Stimulated activated CD8-positive, alpha-beta memory T cell treated with anti-CD3 and anti-CD28 coated beads, Interleukin-2, amount 100 ng/mL, for 48 hours (primary cell): ENCODE results near the gene SRGAP3.

Experiments used
- DNase-seq, 2 donors: peaks; one replicate each; pipeline ENCODE4 v3.0.0-alpha.2; 2020; ENCODE audit warnings: low read depth in 2 of 2

The SRGAP3 gene

DNA sequence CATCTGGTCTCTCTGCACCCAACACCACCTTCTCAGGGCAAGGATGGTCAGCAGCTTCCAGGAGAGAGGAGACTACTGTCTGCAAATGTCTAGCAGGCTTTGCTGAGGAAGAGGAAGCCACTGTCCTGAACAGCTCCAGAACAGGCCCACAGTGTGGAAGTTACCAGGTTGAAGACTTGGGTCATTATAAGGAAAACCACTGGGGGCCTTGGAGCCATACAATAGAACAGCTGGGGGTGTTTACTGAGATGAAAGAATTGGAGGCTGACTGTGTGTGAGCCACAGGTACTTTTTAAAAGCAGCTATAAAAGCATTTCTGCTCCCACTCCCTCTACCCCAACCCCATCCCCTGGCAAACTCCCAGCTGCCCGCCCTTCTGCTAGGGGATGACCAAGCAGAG is 24.2 kb downstream of the SRGAP3 start:
- no peak for DNase-seq

DNA sequence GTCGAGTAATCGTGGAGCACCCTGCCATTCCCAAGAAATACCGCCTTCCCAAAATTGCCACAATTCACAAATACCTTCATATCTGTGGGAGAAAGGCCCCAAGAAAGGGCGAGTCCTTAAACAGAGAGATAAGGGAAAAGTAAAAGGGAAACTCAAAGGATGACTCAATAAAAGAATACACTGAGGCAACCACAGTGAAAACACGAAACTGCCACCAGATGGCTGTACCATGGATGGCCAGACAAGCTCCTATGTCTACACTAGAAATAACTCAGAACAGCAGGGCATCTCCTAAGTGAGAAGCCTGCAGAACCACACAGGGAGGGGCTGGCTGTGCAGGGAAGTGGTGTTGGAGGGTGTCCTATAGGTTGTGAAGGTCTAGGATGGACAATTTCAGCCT is 25.0 kb downstream of the SRGAP3 start:
- no peak for DNase-seq

DNA sequence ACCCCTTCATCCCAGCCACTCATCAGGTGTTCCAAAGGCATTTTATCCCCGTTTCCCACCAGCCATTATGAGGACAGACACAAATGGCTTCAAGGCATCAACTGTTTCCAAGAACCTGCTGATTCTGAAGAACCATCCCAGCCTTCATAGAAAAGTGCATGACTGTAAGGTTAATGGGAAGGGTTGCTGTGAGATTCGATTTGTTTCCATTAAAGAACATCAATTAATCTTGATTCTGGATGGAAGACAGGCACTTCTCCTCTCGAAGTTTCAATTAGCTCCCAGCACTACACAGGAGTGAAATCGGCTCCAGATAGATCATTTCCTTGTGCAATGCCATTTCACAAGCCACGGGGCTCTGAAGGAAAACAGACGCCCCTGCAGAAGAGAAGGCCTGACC is 25.8 kb downstream of the SRGAP3 start:
- no peak for DNase-seq

DNA sequence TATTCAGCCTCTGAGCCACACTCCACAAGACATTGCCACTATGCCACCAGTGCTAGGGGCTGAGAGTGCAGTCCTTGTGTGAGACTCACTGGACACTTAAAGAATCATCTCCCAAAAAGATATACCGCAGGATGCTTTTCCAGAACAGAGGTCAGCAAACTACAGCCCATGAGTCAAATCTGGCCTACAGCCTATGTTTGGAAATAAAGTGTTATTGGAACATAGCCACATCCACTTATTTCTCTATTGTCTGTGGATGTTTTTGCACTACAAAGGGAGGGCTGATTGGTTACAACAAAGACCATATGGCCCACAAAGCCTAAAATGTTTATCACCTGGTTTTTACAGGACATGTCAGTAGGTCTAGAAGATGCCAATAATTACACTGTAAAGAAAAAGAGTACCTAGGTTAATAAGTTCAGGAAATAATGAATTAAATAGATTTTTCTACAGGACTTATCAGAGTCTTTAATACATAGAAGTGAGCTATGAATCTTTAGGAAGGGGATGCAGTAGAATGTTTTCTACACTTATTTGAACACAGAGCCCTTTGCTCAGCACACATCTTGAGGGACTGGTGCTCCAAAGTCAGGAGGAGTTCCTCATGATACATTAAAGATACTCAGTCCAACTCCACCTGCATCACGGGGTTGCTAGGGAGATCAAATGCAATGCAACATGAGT is 26.3 kb downstream of the SRGAP3 start:
- no peak for DNase-seq

DNA sequence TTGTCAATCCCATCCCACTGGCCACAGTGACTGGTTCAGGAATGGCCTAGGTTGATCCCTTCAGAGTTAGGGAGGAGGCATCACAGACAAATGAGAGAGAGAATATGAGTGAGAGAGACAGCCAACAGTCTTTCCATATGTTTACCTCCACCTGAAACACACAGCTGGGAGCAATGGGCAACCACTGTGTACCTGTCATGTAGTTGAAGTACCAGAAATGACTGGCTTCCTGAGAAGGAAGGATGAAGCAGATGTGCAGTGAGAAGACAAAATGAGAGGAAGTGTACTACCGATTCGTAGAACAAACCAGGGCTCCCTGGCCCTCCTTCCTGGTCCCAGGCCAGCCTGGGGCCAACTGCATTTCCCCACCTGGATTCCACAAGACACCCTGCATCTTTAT is 27.4 kb downstream of the SRGAP3 start:
- no peak for DNase-seq

DNA sequence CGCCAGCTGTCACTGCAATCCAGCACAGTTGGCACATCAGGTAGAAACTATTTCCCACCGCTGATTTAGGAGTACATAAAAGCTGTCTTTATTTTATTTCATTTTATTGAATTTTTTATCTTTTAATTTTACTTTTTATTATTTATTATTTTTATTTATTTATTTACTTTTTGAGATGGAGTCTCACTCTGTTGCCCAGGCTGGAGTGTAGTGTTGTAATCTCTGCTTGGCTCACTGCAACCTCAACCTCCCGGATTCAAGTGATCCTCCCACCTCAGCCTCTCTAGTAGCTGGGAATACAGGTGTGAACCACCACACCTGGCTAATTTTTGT is 31.0 kb downstream of the SRGAP3 start:
- no peak for DNase-seq

DNA sequence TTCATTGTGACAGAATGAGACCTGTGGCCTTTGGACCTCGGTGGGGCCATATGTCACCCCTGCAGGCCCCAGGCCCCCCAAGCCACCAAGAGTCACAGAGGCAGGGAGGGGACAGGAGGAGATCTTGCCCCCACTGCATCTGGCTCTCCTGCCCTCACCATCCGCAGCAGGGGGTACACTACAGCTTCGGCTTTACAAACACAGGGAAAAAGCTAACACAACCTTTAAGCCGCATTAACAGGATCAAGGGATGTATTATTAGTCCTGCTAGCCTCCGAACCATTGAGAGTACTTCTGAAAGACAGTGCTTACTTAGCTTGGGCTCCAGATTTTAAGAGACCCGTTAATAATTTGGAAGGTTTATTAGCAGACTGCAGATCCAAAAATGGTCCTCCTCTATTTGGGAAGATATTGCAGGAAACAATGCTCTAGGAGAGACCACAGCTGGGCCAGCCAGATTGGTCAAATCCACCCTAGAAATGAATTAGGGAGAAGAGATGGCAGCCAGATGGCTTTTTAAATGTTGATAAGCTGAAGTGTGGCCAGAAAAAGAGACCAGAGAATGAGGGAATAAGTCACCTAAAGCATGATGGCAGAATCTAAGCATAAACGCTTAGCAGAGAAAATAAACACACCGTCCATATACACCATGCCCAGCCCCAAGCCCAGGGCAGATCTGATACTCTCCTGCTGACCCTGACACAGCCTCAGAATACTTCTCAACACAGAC is 31.5 kb downstream of the SRGAP3 start:
- DNase-seq: no peak

DNA sequence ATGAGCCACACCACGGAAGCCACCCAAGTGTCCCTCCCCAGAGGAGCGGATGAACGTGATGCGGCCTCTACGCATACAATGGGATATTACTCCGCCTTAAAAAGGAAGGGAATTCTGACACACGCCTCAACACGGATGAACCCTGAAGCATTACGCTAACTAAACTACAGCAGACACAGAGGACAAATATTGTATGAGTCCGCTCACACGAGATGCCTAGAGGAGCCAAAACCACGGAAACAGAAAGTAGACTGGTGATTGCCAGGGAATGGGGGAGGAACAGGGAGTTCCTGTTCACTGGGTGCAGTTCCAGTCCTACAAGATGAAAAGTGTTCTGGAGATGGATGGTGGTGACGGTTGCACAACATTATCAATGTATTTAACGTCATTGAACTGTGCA is 32.7 kb downstream of the SRGAP3 start:
- no peak for DNase-seq

DNA sequence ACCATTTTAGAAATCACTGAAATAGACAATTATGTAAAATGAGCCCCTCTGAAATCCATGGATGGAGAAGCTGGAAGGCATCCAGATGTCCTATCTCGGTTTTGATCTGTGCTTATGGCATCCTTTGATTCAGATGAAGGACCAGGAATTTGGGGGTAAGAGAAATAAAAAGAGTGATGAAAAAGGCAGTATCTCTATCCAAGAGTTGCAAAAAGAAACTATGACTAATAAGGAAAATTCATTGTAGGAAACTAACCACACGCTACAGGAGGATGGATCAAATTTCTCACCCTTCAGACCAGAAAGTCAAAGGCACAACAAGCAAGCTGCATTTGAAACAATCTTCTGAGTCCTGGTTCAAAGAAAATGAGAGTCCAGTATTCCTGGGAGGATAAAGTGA is 34.8 kb downstream of the SRGAP3 start:
- DNase-seq: no peak

DNA sequence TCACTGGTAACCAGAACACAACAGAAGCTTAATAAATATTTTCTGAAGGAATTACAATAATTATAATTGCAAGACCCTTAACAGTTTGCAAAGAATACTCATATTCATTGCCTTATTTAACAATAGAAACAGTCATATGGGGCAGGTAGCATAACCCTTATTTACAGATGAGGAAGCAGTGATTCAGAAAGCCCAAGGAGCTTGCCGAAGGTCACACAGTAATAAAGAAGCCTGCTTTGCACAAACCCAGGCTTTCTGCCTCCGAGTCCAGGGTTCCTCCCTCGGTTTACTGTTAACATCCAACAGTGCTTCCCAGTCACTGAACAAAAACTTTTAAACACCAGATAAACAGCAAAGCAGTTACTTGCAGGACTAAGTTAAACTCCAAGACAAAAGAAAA is 35.3 kb downstream of the SRGAP3 start:
- no peak for DNase-seq

DNA sequence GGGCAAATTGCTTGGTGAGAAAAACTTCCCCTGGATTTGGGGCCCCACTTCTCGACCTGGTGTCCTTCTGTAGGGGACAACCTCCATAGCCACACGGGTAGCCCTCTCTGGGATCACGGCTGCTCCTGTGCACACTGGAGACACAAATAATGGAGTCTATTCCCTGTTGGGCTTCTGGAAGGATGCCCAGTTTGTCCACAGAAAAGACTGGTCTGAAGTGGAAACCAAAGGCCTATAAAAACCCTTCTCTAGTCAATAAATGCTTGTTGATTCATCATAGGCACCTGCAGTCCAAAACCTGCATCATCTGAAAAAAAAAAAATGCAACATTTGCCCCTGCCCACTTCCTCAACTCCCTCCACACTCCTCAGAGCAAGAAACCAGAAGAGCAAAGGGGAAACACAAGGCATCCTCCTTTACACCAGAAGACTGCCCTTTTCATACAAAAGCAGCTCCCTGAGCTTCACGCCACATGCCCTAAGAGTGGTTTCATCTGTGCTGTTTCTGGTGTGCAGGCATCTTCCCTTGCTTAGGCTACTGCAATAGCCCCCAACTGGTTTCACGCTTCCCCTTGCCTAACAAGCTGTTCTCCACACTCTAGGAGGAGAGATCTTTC is 36.3 kb downstream of the SRGAP3 start:
- DNase-seq: no peak

DNA sequence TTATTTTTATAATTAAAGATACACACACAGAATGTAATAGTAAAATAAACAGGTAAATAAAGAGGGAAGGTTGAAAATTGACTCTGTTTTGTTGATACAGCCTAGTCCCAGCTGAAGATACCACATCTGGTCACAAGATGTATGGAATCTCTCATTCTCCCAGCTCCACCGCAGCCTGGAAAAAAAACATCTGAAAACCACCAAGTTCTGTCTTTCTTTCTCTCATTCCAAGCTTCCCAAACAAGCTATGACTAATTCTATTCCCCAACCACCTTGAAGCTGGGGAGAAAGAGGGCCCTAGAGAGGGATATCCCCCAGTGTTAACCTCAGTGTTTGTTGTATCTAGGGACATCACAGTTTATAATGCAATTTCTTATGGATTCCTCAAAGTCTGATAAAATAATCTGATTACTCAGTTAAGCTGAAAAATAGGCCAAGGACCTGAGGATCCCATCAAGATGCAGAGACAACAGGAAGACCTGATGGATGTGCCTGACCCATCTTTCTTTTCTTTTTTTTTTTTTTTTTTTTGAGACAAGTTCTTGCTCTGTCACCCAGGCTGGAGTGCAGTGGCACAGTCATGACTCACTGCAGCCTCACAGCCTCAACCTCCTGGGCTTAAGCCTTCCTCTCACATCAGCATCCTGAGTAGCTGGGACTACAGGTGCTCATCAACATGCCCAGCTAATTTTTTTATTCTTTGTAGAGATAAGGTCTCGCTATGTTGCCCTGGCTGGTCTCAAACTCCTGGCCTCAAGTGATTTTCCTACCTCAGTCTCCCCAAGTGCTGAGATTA is 38.1 kb downstream of the SRGAP3 start:
- DNase-seq: no peak

DNA sequence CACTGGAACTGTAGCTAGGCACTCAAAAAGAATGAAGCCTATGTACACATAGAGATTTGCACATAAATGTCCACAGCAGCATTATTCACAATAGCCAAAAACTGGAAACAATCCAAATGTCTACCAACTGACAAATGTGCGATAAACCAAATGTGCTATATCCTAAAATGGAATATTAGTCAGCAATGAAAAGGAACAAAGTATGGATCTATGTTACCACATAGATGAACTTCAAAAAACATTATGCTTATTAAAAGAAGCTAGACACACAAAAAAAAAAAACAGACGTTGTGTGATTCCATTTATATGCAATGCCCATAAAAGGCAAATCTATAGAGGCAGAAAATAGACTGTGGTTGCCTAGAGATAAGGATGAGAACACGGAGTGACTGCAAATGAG is 39.7 kb downstream of the SRGAP3 start:
- no peak for DNase-seq

DNA sequence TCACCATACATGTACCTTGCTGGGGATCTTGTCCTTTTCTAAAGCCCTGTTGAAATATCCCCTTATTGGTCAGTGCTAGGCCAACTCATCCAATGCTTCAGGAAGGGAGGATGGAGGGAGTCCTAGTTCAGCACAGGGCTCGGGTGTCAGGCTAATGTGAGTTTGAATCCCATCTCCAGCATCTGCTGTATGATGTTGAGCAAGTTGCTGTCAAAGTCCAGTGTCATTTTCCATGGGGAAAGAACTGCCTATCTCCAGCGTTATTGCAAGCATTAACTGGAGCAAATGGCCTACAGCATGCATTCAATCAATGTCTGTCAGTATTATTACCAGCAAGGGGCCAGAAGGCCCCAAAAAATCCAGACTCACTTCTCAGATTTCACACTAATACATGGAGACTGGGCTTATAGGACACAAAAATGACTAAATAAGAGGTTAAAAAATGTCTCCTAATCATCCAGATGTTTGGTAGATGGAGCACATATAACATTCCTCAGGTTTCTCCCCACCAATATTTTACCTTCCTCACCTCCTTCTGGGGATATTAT is 40.8 kb downstream of the SRGAP3 start:
- DNase-seq: no peak

DNA sequence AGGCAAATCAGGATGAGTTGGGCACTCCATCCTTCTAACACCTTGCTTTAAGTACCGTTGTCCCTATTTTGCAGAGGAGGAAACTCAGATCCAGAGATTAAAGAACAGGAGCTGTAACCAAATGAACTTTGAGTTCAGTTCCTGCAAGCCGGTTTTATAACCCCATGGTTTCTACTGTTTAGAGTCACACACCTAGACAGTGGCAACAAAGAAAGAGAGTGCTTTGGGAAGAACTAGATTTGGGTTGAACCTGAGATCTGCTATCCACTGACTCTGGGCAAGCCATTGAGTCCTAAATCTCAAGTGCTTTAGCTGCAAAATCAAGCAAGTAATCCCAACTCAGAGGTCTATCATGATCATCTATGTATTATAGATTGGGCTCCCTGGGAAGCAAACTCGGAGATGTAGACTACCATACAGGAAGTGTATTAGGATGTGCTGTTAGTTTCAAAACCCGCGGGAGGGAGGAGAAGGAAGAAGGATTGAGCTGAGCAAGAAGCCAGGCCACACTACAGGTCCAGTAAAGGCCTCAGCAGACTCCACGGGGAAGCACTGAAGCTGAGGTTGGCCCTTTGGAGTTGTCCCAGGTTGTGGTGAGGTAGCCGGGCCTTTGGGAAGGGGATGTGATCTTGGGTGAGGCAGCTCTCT is 42.2 kb downstream of the SRGAP3 start:
- DNase-seq: no peak

DNA sequence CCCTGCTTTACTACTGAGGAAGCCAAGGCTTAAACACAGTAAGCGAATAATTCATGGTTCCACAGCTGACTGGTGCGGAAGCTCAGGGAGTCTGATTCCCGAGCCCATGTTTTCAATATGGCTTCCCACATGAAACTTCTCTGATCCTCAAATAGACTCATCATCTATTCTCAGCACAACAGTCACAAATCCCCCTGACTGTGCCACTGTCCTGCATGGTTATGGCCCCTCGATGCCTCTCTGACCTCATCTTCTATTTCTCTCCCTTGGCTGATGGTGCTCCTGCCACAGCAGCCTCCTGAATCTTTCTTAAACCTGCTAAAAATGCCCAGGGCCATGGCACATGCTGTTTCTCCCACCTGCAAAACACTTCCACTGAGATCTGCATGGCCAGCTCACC is 43.2 kb downstream of the SRGAP3 start:
- no peak for DNase-seq

DNA sequence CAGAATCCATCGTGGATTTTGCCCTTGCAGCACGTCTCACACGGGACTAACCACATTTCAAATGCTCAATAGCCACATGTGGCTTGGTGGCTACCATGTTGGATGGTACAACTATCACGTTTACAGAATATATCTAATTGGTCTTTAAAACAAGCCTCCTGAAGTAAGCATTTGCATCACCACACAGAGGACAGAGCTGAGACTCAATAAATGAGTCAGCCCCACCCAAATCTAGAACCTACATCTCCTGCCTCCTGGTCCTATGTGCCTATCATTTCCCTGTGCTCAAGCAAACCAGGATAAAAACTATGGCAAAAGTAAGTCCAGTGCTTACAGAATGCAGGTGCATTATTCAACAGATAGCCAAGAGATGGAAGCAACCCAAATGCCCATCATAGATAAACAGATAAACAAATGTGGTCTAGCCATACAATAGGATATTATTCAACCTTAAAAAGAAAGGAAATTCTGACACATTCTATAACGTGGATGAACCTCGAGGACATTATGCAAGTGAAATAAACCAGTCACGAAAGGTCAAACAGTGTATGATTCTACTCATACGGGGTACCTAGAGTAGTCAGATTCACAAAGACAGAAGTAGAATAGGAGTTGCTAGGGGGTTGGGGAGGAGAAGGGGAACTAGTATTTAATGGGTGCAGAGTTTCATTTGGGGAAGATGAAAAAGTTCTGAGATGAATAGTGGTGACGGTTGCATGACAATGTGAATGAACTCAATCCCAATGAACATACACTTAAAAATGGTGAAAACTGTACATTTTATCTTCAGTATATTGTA is 43.9 kb downstream of the SRGAP3 start:
- DNase-seq: no peak

DNA sequence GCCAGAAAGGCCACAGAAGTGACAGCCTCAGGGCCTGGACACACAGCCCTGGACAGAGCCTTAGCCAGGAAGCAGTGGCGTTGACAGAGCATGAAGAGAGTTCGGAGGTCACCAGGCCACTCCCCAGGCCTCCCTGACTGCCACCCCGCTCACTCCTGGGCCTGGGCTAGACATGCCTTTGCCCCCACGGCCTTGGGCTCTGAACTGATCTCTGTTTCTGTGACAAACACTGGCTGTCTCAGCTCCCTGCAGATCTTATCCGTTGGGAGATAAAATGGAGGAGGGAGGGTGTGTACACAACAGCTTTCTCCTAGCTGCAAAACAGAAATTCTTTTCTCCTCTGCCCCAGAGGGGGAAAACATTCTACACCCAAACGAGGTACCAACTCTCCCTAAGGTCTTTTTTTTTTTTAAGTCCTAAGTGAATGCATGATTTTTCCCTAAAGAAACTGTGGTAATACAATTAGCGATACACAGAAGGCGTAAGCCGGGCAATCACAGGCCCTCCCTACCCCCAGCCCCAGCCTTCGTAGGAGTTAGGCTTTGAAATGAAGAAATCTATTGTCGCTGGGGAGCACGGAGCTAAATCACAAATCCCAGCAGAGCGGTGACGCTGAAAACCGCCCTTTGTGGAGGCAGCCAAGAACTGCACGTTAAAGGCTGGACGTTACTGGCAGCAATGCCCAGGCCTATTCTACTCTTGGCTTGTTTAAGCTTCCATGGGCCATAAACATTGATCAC is 45.0 kb downstream of the SRGAP3 start:
- DNase-seq: no peak

DNA sequence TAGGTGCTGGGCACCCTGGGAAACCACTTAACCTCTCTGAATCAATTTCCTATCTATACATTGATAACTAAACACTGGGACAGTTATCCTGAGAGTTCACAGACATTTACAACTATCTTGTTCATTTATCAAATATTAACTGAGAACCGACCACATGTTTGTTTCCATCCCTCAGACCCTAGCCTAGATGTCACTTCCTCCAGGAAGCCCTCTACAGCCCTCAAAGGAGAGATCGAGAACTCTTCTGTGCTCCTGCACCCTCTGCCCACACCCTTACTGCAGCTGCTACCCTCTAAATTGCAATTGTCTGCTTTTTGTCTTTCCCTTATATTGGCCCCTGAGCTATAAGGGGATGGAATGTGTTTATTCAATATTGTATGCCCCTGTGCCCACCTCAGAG is 46.1 kb downstream of the SRGAP3 start:
- no peak for DNase-seq

DNA sequence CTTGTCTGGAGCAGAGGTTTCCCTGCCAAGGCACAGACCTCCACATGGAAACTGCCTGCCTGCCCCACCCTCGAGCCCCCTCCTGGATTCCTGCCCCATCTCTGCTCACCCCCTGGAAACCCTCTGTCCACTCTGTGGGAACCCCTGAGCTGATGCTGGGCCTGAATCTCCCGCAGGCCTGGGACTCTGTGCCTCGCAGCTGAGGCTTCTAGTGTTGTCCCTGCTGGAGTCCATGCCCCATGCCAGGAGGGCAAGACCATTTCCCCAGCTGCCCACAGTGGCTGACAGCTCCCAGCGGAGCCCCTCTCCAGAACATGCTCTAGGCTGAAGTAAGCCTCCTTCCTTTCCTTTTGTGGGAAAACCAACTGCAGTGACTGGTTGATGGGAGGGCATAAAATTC is 46.9 kb downstream of the SRGAP3 start:
- no peak for DNase-seq
